CD14-positive monocyte (primary cell): ENCODE results near the gene SH3GLB2. TPM values are rescaled to one million over a fixed set of nuclear protein-coding genes. Genes with fewer than 3 reads are reported as not detected.

Experiments
- DNase-seq, 3 donors: peaks; one replicate each; pipeline ENCODE4 v3.0.0-alpha.2; 2011 to 2022
- H2AFZ ChIP-seq: 2 replicates; pipeline ENCODE4 v1.6.0; 2012; ENCODE audit warnings: mild to moderate bottlenecking, low read depth, low read length, inconsistent platforms; ENCODE audit not compliant: insufficient read depth, poor library complexity, severe bottlenecking
- H3K27ac ChIP-seq, 2 donors: 1 replicate in 1 of 2; 2 replicates in 1 of 2; pipeline ENCODE4 v1.5.1; 2012 to 2013; ENCODE audit warnings: low read length in 2 of 2, control low read depth in 1 of 2, inconsistent platforms in 1 of 2, low read depth in 1 of 2, mild to moderate bottlenecking in 1 of 2
- H3K27me3 ChIP-seq, 2 donors: one replicate each; pipeline versions ENCODE4 v1.6.0 to v1.6.1; 2011 to 2013; ENCODE audit warnings: low read length in 2 of 2; ENCODE audit not compliant: control insufficient read depth in 2 of 2, insufficient read depth in 2 of 2
- H3K36me3 ChIP-seq, 2 donors: replicated peaks in 1 of 2; 1 replicate in 1 of 2; 2 replicates in 1 of 2; pipeline versions ENCODE4 v1.5.1 to v1.6.1; 2012 to 2013; ENCODE audit warnings: low read length in 2 of 2, control low read depth in 1 of 2, inconsistent platforms in 1 of 2, mild to moderate bottlenecking in 1 of 2; ENCODE audit not compliant: insufficient read depth in 2 of 2, control insufficient read depth in 1 of 2
- H3K4me1 ChIP-seq, 2 donors: 1 replicate in 1 of 2; 2 replicates in 1 of 2; pipeline versions ENCODE4 v1.5.1 to v1.6.1; 2012 to 2013; ENCODE audit warnings: low read length in 2 of 2, control low read depth in 1 of 2, inconsistent platforms in 1 of 2, mild to moderate bottlenecking in 1 of 2, moderate library complexity in 1 of 2; ENCODE audit not compliant: insufficient read depth in 2 of 2, control insufficient read depth in 1 of 2
- H3K4me2 ChIP-seq: replicated peaks from 2 replicates; pipeline ENCODE3; 2012; ENCODE audit warnings: low read length, moderate library complexity, mild to moderate bottlenecking; ENCODE audit not compliant: poor library complexity, severe bottlenecking; ENCODE audit errors: extremely low read depth
- H3K4me3 ChIP-seq, 3 experiments: fragments of 200-600 bp in 1 of 3; sonication (generic) in 1 of 3; replicated peaks in 1 of 3; 1 replicate in 2 of 3; 2 replicates in 1 of 3; pipeline ENCODE4 v1.5.1; 2011 to 2013; ENCODE audit warnings: low read length in 3 of 3, mild to moderate bottlenecking in 3 of 3, control low read depth in 2 of 3, low read depth in 2 of 3, inconsistent platforms in 1 of 3, moderate library complexity in 1 of 3
- H3K79me2 ChIP-seq: 2 replicates; pipeline ENCODE4 v1.6.0; 2012; ENCODE audit warnings: mild to moderate bottlenecking, control low read depth, inconsistent platforms, low read length, moderate library complexity; ENCODE audit not compliant: insufficient read depth
- H3K9ac ChIP-seq: 2 replicates; pipeline ENCODE4 v1.6.0; 2017; ENCODE audit warnings: low read length, mild to moderate bottlenecking; ENCODE audit not compliant: insufficient read depth, poor library complexity, severe bottlenecking
- H3K9me3 ChIP-seq, 2 donors: replicated peaks in 1 of 2; 1 replicate in 1 of 2; 2 replicates in 1 of 2; pipeline versions ENCODE4 v1.5.1 to v1.6.1; 2012 to 2013; ENCODE audit warnings: low read length in 2 of 2, control low read depth in 1 of 2; ENCODE audit not compliant: control insufficient read depth in 1 of 2, insufficient read depth in 1 of 2
- H4K20me1 ChIP-seq: 2 replicates; pipeline ENCODE4 v1.6.0; 2012; ENCODE audit warnings: mild to moderate bottlenecking, low read length, control low read depth, moderate library complexity; ENCODE audit not compliant: insufficient read depth
- H3K27ac Mint-ChIP-seq, 7 donors: one replicate each; pipeline ENCODE4 v1.8.0; 2020; ENCODE audit warnings: mild to moderate bottlenecking in 7 of 7, mixed read lengths in 7 of 7, moderate library complexity in 6 of 7, inconsistent platforms in 2 of 7
- H3K27me3 Mint-ChIP-seq, 3 donors: one replicate each; pipeline ENCODE4 v1.8.0; 2021 to 2022; ENCODE audit warnings: low read depth in 3 of 3, mild to moderate bottlenecking in 3 of 3, mixed read lengths in 3 of 3, moderate library complexity in 3 of 3, inconsistent platforms in 1 of 3
- H3K36me3 Mint-ChIP-seq, 2 donors: one replicate each; pipeline ENCODE4 v1.8.0; 2020; ENCODE audit warnings: mixed read lengths in 2 of 2, inconsistent platforms in 1 of 2, mild to moderate bottlenecking in 1 of 2
- H3K4me1 Mint-ChIP-seq: one replicate; pipeline ENCODE4 v1.8.0; 2020; ENCODE audit warnings: mild to moderate bottlenecking, mixed read lengths
- H3K4me3 Mint-ChIP-seq, 2 donors: one replicate each; pipeline ENCODE4 v1.8.0; 2020; ENCODE audit warnings: mild to moderate bottlenecking in 2 of 2, mixed read lengths in 2 of 2, moderate library complexity in 1 of 2
- H3K9me3 Mint-ChIP-seq, 7 donors: one replicate each; pipeline ENCODE4 v1.8.0; 2020 to 2022; ENCODE audit warnings: mixed read lengths in 7 of 7, mild to moderate bottlenecking in 6 of 7, moderate library complexity in 6 of 7, inconsistent platforms in 2 of 7
- CTCF ChIP-seq: fragments of 200-600 bp; IDR thresholded peaks from one replicate; pipeline ENCODE4 v1.8.0; 2022; ENCODE audit warnings: antibody characterized with exemption, mild to moderate bottlenecking
- WGBS: methylation state at CpG from one replicate; pipeline ENCODE4 v1.1.5; 2013; ENCODE audit warnings: missing lambda C conversion rate; ENCODE audit not compliant: insufficient coverage; 5-methylcytosine and 5-hydroxymethylcytosine counted together
- intact Hi-C, 2 donors: fragments of 100-400 bp; cut with micrococcal nuclease; formaldehyde crosslinking; loops; one replicate each; pipeline versions ENCODE4 v1.15.0 to v1.15.1; 2023
- polyA plus RNA-seq, 3 donors: library from polyadenylated mRNA; depleted of rRNA in 1 of 3; unstranded in 2 of 3; stranded (reverse) in 1 of 3; fragments of 300-500 nt in 2 of 3; fragments of >200 nt in 1 of 3; fragmentation: Illumina TruSeq in 2 of 3; gene quantifications; 1 replicate in 2 of 3; 2 replicates in 1 of 3; pipeline ENCODE4 v1.2.3, GENCODE V29; 2012 to 2021

The SH3GLB2 gene
- polyA plus RNA-seq, 3 donors: 8.0 to 77.0 (median 25.9) TPM

- H3K9me3 Mint-ChIP-seq: no peaks in the 10 kb centered on the region
- TF ChIP-seq CTCF: no peak
Measured at GRCh38 chr9:129058965-129059795, 31.0 kb upstream of the SH3GLB2 start.

GRCh38 chr9:129054163-129054851, 26.2 kb upstream of the SH3GLB2 start:
- Mint-ChIP-seq H3K27ac (no peak overlapping the region), H3K27me3 (peaks cover 0 to 1% (median 0%) of the 10 kb centered on the region in 3 donors), H3K36me3 (peaks cover 36 to 80% of the 10 kb centered on the region in 2 donors), H3K4me1 (peaks cover 18% of the 10 kb centered on the region), H3K9me3 (no peaks in the 10 kb centered on the region), H3K4me3 (no peak overlapping the region)
- intact Hi-C loops: no loop called here
- WGBS: 84% methylated on average over 4 of the region's 5 CpGs
- H2AFZ ChIP-seq: no peak overlapping the region
- no peaks in the 10 kb centered on the region for H3K79me2 ChIP-seq
- no peaks in the 10 kb centered on the region for H3K9me3 ChIP-seq
- no peak overlapping the region for H3K4me3 ChIP-seq
- H3K27me3 ChIP-seq: no peaks in the 10 kb centered on the region
- H3K9ac ChIP-seq: no peak overlapping the region
- peaks cover 40 to 59% of the 10 kb centered on the region in 2 donors for H3K36me3 ChIP-seq
- no peak for TF ChIP-seq CTCF
- H4K20me1 ChIP-seq: no peaks in the 10 kb centered on the region
- no peak for DNase-seq
- H3K4me2 ChIP-seq: no peak overlapping the region
- peaks cover 11 to 17% of the 10 kb centered on the region in 2 donors for H3K4me1 ChIP-seq
- H3K27ac ChIP-seq: no peak overlapping the region

More at GRCh38 chr9:129058965-129059795, 31.0 kb upstream of the SH3GLB2 start:
- intact Hi-C loops: no loop called here
- Histone ChIP-seq H3K4me2 (no peak overlapping the region), H2AFZ (no peak overlapping the region), H3K4me3 (no peak overlapping the region), H3K27ac (no peak overlapping the region), H3K9me3 (no peaks in the 10 kb centered on the region), H3K27me3 (no peaks in the 10 kb centered on the region), H4K20me1 (no peaks in the 10 kb centered on the region), H3K79me2 (no peaks in the 10 kb centered on the region), H3K4me1 (peaks cover 13 to 19% of the 10 kb centered on the region in 2 donors), H3K36me3 (peaks cover 54 to 73% of the 10 kb centered on the region in 2 donors), H3K9ac (no peak overlapping the region)
- Mint-ChIP-seq H3K4me3 (no peak overlapping the region), H3K27me3 (peaks cover 0 to 3% (median 0%) of the 10 kb centered on the region in 3 donors), H3K36me3 (peaks cover 47 to 79% of the 10 kb centered on the region in 2 donors), H3K27ac (peak overlapping the region in 3 of 7 donors; percentile 37 to 75 (median 57)), H3K4me1 (peaks cover 16% of the 10 kb centered on the region)
- DNase-seq: no peak
- WGBS: 76% methylated on average over 11 of the region's 21 CpGs
